22Rv1 (cell line): ENCODE measurements around the gene RNF182.

Experiments used
- ZFX ChIP-seq: fragments of 450-650 bp; IDR thresholded peaks from 2 replicates; pipeline ENCODE4 v1.6.1; 2017; ENCODE audit warnings: antibody characterized with exemption, borderline replicate concordance
- TF ChIP-seq, protein P1 (sequence below): fragments of 450-650 bp; IDR thresholded peaks from 2 replicates; pipeline ENCODE4 v1.5.1; 2017; ENCODE audit warnings: mild to moderate bottlenecking

GRCh38 chr6:14020551-14020950, 95.8 kb downstream of the RNF182 start:
- TF ChIP-seq, protein P1, sequence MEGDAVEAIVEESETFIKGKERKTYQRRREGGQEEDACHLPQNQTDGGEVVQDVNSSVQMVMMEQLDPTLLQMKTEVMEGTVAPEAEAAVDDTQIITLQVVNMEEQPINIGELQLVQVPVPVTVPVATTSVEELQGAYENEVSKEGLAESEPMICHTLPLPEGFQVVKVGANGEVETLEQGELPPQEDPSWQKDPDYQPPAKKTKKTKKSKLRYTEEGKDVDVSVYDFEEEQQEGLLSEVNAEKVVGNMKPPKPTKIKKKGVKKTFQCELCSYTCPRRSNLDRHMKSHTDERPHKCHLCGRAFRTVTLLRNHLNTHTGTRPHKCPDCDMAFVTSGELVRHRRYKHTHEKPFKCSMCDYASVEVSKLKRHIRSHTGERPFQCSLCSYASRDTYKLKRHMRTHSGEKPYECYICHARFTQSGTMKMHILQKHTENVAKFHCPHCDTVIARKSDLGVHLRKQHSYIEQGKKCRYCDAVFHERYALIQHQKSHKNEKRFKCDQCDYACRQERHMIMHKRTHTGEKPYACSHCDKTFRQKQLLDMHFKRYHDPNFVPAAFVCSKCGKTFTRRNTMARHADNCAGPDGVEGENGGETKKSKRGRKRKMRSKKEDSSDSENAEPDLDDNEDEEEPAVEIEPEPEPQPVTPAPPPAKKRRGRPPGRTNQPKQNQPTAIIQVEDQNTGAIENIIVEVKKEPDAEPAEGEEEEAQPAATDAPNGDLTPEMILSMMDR, result no peak
- TF ChIP-seq ZFX, result no peak
